PFSK-1 (cell line): ENCODE data around the gene NTMT1.

ENCODE experiments used
- FOXP2 ChIP-seq: optimal IDR thresholded peaks from 2 replicates; pipeline ENCODE3; 2011; ENCODE audit warnings: borderline replicate concordance, control low read depth, inconsistent platforms; ENCODE audit not compliant: insufficient read depth; ENCODE audit errors: extremely low read length, extremely low read depth
- POLR2AphosphoS5 ChIP-seq: IDR thresholded peaks from 2 replicates; pipeline ENCODE4 v1.6.1; 2012; ENCODE audit warnings: low read depth, mild to moderate bottlenecking, control low read depth, low read length, moderate library complexity
- SIN3A ChIP-seq: IDR thresholded peaks from 2 replicates; pipeline ENCODE4 v1.6.1; 2012; ENCODE audit warnings: mild to moderate bottlenecking, low read length, moderate library complexity, borderline replicate concordance; ENCODE audit not compliant: insufficient read depth
- TAF1 ChIP-seq: IDR thresholded peaks from 2 replicates; pipeline ENCODE4 v1.6.1; 2012; ENCODE audit warnings: low read length, control low read depth, borderline replicate concordance; ENCODE audit not compliant: insufficient read depth
- TF ChIP-seq, protein P1 (sequence below), 2 experiments: IDR thresholded peaks; 2 replicates each; pipeline versions ENCODE4 v1.6.1 to v1.8.0; 2011 to 2012; ENCODE audit warnings: low read depth in 2 of 2, low read length in 2 of 2, control low read depth in 1 of 2, inconsistent platforms in 1 of 2, mild to moderate bottlenecking in 1 of 2, moderate library complexity in 1 of 2; ENCODE audit not compliant: insufficient read depth in 1 of 2

NTMT1 gene

DNA sequence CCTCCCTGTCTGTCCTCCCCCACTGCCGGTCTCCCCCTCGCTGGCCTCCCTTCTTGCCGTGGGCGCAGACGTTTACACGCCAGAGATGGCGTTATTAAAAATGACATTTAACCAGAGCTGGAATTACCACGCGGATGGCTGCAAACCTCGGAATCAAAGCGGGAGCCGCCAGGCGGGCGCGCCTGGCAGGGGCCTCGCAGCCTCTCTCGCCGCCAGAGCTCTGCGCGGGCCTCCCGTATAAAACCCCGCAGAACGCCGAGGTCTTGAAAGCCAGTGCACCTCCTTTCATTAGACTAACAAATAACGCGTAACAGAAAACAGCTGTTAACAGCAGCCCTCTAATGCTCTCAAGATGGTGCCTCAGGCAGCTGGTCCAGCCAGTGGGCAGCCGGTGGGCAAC, 49.7 kb downstream of the NTMT1 start:
- TF ChIP-seq SIN3A (no peak), POLR2AphosphoS5 (no peak), FOXP2 (no peak), TAF1 (no peak)
- TF ChIP-seq, protein P1, sequence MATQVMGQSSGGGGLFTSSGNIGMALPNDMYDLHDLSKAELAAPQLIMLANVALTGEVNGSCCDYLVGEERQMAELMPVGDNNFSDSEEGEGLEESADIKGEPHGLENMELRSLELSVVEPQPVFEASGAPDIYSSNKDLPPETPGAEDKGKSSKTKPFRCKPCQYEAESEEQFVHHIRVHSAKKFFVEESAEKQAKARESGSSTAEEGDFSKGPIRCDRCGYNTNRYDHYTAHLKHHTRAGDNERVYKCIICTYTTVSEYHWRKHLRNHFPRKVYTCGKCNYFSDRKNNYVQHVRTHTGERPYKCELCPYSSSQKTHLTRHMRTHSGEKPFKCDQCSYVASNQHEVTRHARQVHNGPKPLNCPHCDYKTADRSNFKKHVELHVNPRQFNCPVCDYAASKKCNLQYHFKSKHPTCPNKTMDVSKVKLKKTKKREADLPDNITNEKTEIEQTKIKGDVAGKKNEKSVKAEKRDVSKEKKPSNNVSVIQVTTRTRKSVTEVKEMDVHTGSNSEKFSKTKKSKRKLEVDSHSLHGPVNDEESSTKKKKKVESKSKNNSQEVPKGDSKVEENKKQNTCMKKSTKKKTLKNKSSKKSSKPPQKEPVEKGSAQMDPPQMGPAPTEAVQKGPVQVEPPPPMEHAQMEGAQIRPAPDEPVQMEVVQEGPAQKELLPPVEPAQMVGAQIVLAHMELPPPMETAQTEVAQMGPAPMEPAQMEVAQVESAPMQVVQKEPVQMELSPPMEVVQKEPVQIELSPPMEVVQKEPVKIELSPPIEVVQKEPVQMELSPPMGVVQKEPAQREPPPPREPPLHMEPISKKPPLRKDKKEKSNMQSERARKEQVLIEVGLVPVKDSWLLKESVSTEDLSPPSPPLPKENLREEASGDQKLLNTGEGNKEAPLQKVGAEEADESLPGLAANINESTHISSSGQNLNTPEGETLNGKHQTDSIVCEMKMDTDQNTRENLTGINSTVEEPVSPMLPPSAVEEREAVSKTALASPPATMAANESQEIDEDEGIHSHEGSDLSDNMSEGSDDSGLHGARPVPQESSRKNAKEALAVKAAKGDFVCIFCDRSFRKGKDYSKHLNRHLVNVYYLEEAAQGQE (IDR thresholded peaks at IDR 0.05; ENCODE audit: insufficient read depth in 1 of 2, low read depth in 2 of 2, low read length in 2 of 2): no peak

DNA sequence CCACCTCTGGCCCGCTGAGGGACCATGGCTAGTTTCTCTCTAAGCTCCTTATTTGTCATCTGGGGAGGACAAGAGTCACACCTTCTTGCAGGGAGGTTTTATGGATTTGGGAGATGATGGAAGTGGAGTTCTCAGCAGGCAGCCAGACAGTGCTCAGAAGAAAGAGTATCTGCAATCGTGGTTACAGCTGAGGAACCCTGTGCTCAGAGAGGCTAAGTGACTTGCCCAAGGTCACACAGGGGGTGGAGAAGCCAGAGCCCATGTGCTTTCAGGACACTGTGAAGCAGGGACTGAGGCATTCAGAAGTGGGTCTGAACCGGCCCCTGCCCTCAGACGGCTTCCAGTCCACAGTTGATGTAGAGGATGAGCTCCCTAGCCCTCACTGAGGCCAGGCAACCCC, 50.3 kb downstream of the NTMT1 start:
- TF ChIP-seq POLR2AphosphoS5 (no peak), SIN3A (no peak), FOXP2 (no peak), TAF1 (no peak)
- TF ChIP-seq, protein P1 (IDR thresholded peaks at IDR 0.05; ENCODE audit: insufficient read depth in 1 of 2, low read depth in 2 of 2, low read length in 2 of 2): no peak

DNA sequence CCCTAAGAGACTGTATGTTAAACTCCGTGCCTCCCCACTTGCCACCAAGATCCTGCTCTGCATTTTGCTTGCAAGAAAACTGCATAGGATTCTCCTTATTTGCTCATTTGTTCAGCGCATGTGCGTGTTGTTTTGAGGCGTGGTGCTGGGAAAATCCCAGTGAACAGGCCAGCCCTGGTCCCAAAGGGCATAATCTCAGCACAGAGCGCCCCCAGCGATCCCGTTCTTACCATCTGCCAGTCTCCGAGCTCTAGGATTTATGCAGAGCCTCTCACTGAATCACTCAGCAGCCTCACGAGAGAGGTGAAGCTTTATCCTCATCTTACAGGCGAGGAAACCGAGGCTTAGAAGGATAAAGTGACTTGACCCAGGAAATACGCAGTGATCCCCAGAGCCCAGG, 51.0 kb downstream of the NTMT1 start:
- TF ChIP-seq TAF1 (no peak), SIN3A (no peak), POLR2AphosphoS5 (no peak), FOXP2 (no peak)
- TF ChIP-seq, protein P1 (IDR thresholded peaks at IDR 0.05; ENCODE audit: insufficient read depth in 1 of 2, low read depth in 2 of 2, low read length in 2 of 2): no peak

DNA sequence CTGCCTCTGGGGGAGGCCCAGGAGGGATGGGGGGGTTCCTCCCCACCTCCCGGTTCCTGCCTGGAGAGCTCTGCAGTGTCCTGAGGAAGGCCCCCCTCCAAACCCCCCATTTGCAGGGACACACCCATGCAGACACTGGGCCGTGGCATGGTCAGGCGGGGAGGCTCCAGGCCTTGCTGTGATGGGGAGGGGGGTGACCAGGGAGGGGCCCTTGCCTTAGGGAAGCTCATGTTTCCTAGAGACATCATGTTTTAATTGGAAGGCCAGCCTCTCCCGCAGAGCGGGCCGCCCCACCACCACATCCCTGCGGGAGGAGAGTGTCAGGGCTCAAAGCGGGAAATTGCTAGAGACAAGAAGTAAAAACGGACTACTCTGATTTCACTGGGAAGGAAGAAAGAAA, 51.5 kb downstream of the NTMT1 start:
- no peak for TF ChIP-seq POLR2AphosphoS5
- TF ChIP-seq SIN3A: no peak
- TF ChIP-seq, protein P1 (IDR thresholded peaks at IDR 0.05; ENCODE audit: insufficient read depth in 1 of 2, low read depth in 2 of 2, low read length in 2 of 2): no peak
- TF ChIP-seq FOXP2: no peak
- TF ChIP-seq TAF1: no peak

DNA sequence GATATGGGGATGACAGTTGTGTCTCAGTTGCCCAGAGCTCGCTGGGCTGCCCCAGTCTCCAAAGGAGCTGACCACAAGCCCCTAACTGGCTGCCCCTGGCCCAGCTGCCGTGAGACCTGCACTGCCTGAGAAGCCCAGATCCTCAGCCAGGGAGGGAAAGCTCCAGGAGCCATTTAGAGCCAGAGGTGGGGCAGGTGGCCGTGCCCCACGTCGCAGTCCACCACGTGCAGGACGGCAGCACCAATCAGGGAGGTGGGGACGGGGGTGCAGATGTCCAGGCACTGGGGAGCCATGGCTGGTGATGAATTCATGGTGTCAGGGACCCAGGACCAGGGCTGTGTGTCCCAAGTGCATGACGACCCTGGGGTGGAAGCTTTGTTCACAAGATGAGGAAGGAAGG, 52.9 kb downstream of the NTMT1 start:
- TF ChIP-seq POLR2AphosphoS5 (no peak), SIN3A (no peak), FOXP2 (no peak), TAF1 (no peak)
- TF ChIP-seq, protein P1 (IDR thresholded peaks at IDR 0.05; ENCODE audit: insufficient read depth in 1 of 2, low read depth in 2 of 2, low read length in 2 of 2): no peak
